Erythroblast (primary cell): Measurements from ENCODE around the gene PRPF6.

Source experiments
- GATA1 ChIP-seq: IDR thresholded peaks from 2 replicates; pipeline ENCODE4 v1.6.1; 2011; ENCODE audit warnings: low read depth, mild to moderate bottlenecking, control low read depth, low read length, moderate library complexity
- POLR2A ChIP-seq: IDR thresholded peaks from 2 replicates; pipeline ENCODE4 v1.6.1; 2011; ENCODE audit warnings: mild to moderate bottlenecking, low read length

DNA sequence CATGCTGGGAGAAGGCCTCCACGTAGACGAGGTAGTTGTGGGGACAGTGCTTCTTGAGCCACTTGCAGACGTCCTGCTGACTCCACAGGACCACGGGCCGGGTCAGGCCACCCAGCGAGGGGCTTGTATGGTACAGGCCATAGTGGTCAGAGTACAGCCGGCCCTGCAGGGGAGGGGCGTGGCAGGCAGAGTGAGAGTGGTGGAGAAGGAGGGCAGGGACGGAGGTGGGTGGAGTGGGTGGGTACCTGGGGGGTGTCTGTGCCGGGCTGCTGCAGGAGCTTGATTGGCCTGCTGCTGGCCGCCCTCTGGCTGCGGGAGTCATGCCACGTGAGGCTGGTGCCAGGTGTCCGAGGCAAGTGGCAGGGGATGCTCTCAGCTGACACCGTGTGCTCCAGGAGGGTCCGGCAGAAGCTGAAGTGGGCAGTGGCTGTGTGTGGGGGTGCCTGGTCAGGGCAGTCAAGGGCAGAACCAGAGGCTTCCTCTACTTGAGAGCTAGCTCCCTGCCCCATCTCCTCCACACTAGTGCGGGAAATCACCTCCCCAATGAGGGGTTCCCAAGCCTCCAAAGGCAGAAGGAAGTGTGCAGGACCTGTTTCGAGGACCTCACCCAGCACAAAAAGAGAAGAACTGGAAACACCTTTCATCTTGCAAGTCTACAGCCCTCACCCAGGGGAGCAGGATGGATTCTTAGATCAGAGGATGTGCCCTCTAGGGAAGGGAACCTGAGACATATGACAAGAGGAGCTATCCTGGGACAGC, 3.8 kb upstream of the PRPF6 start:
- TF ChIP-seq POLR2A = no peak
- no peak for TF ChIP-seq GATA1
